HFFc6 (cell line): Measurements from ENCODE around the gene TMEM182. TPM values are rescaled to one million over a fixed set of nuclear protein-coding genes. Genes with fewer than 3 reads are reported as not detected.

Experiments
- DNase-seq: peaks from one replicate; pipeline ENCODE4 v3.0.0-alpha.2; 2018
- H3K27ac Mint-ChIP-seq: 2 replicates; pipeline ENCODE4 v1.8.0; 2020; ENCODE audit warnings: mild to moderate bottlenecking, mixed read lengths
- H3K27me3 Mint-ChIP-seq: 2 replicates; pipeline ENCODE4 v1.8.0; 2021; ENCODE audit warnings: mild to moderate bottlenecking, moderate library complexity, mixed read lengths; ENCODE audit not compliant: insufficient read depth
- H3K36me3 Mint-ChIP-seq: 2 replicates; pipeline ENCODE4 v1.8.0; 2021; ENCODE audit warnings: low read depth, mixed read lengths
- H3K4me1 Mint-ChIP-seq: 2 replicates; pipeline ENCODE4 v1.8.0; 2020; ENCODE audit warnings: low read depth, mixed read lengths
- H3K4me3 Mint-ChIP-seq: 2 replicates; pipeline ENCODE4 v1.8.0; 2020; ENCODE audit warnings: mild to moderate bottlenecking, moderate library complexity, mixed read lengths
- H3K9me3 Mint-ChIP-seq: 2 replicates; pipeline ENCODE4 v1.8.0; 2020; ENCODE audit warnings: mild to moderate bottlenecking, mixed read lengths
- CTCF ChIP-seq: fragments of 200-600 bp; sonication (generic); IDR thresholded peaks from 2 replicates; pipeline ENCODE4 v1.5.0; 2021; ENCODE audit warnings: antibody characterized with exemption, mild to moderate bottlenecking
- total RNA-seq, 6 experiments: library from RNA; stranded (reverse); fragmentation: NEBNext Ultra II Directional; extraction: Animal tissue kit (Norgen Biotek cat#: 25700); gene quantifications; 2 replicates in 1 of 6; 3 replicates in 5 of 6; pipeline ENCODE4 v1.2.3, GENCODE V29; 2021

TMEM182 gene
- total RNA-seq, 6 experiments from 2014 or later = 2.0 to 4.2 (median 2.5) TPM

GRCh38 chr2:102826904-102827303 is 65.1 kb downstream of the TMEM182 start:
- no peak for DNase-seq
- peaks cover 2% of the 10 kb centered on the region; the same call in 1 of the 2 replicates for H3K27me3 Mint-ChIP-seq
- H3K27ac Mint-ChIP-seq = no peak overlapping the region
- no peaks in the 10 kb centered on the region for H3K36me3 Mint-ChIP-seq
- no peaks in the 10 kb centered on the region for H3K9me3 Mint-ChIP-seq
- peaks cover 7% of the 10 kb centered on the region for H3K4me1 Mint-ChIP-seq
- no peak for TF ChIP-seq CTCF
- no peak overlapping the region for H3K4me3 Mint-ChIP-seq

GRCh38 chr2:102832789-102833188 is 71.0 kb downstream of the TMEM182 start:
- no peak for TF ChIP-seq CTCF
- Mint-ChIP-seq H3K4me1 (no peaks in the 10 kb centered on the region), H3K36me3 (no peaks in the 10 kb centered on the region), H3K27ac (no peak overlapping the region), H3K27me3 (no peaks in the 10 kb centered on the region; the same call in 1 of the 2 replicates), H3K4me3 (no peak overlapping the region), H3K9me3 (no peaks in the 10 kb centered on the region)
- no peak for DNase-seq

- Mint-ChIP-seq H3K27me3 (no peaks in the 10 kb centered on the region; the same call in none of the 2 replicates), H3K4me1 (no peaks in the 10 kb centered on the region), H3K4me3 (no peak overlapping the region), H3K36me3 (no peaks in the 10 kb centered on the region), H3K27ac (no peak overlapping the region), H3K9me3 (no peaks in the 10 kb centered on the region)
- DNase-seq = no peak
- no peak for TF ChIP-seq CTCF
These were observed 72.9 kb downstream of the TMEM182 start for GRCh38 chr2:102834523-102835273.

- Mint-ChIP-seq H3K9me3 (no peaks in the 10 kb centered on the region), H3K4me3 (no peak overlapping the region), H3K4me1 (no peaks in the 10 kb centered on the region), H3K36me3 (no peaks in the 10 kb centered on the region), H3K27ac (no peak overlapping the region), H3K27me3 (peaks cover 1% of the 10 kb centered on the region; the same call in 1 of the 2 replicates)
- no peak for TF ChIP-seq CTCF
- DNase-seq = no peak
These were observed 75.9 kb downstream of the TMEM182 start for GRCh38 chr2:102837626-102838198.

GRCh38 chr2:102839668-102840388 is 78.0 kb downstream of the TMEM182 start:
- H3K27ac Mint-ChIP-seq = no peak overlapping the region
- no peaks in the 10 kb centered on the region for H3K9me3 Mint-ChIP-seq
- DNase-seq = peak; percentile 30
- H3K36me3 Mint-ChIP-seq = no peaks in the 10 kb centered on the region
- H3K27me3 Mint-ChIP-seq = peaks cover 1% of the 10 kb centered on the region; the same call in 1 of the 2 replicates
- no peak overlapping the region for H3K4me3 Mint-ChIP-seq
- no peaks in the 10 kb centered on the region for H3K4me1 Mint-ChIP-seq
- peak; percentile 96 for TF ChIP-seq CTCF
